ENCODE measurements around the gene STPG1. TPM values are rescaled to one million over a fixed set of nuclear protein-coding genes. Genes with fewer than 3 reads are reported as not detected.

Gene STPG1
- total and polyA plus RNA-seq, 2 of the 13 experiments (the other 11 are each of a cell fraction or from before 2014, with no cell fraction given): 3.4 to 4.3 TPM

Other genes with a start within 250 kb of the STPG1 start
- gene IFNLR1, start 226.5 kb downstream of the STPG1 start, total RNA-seq (2016; rRNA removed; fragmentation: Illumina TruSeq; extraction: Trizol): 5.7 and 8.5 TPM in 2 replicates
- 3.8 and 6.5 TPM in 2 replicates for gene IFNLR1, start 226.5 kb downstream of the STPG1 start, polyA plus RNA-seq (2011; rRNA removed)
- gene GRHL3, start 94.4 kb downstream of the STPG1 start, total RNA-seq (2016; rRNA removed; fragmentation: Illumina TruSeq; extraction: Trizol): not detected in 2 replicates
- not detected in 2 replicates for gene GRHL3, start 94.4 kb downstream of the STPG1 start, polyA plus RNA-seq (2011; rRNA removed)
- 5.6 and 5.8 TPM in 2 replicates for gene NIPAL3, start 2.0 kb upstream of the STPG1 start, total RNA-seq (2016; rRNA removed; fragmentation: Illumina TruSeq; extraction: Trizol)
- 8.5 and 8.6 TPM in 2 replicates for gene NIPAL3, start 2.0 kb upstream of the STPG1 start, polyA plus RNA-seq (2011; rRNA removed)
- gene RCAN3, start 89.1 kb upstream of the STPG1 start, total RNA-seq (2016; rRNA removed; fragmentation: Illumina TruSeq; extraction: Trizol): 13.3 and 13.6 TPM in 2 replicates
- gene RCAN3, start 89.1 kb upstream of the STPG1 start, polyA plus RNA-seq (2011; rRNA removed): 10.9 and 12.2 TPM in 2 replicates
- 2.7 and 2.9 TPM in 2 replicates for gene NCMAP, start 142.3 kb upstream of the STPG1 start, total RNA-seq (2016; rRNA removed; fragmentation: Illumina TruSeq; extraction: Trizol)
- gene NCMAP, start 142.3 kb upstream of the STPG1 start, polyA plus RNA-seq (2011; rRNA removed): 20.0 and 22.0 TPM in 2 replicates
- 31.6 and 33.7 TPM in 2 replicates for gene SRRM1, start 229.5 kb upstream of the STPG1 start, total RNA-seq (2016; rRNA removed; fragmentation: Illumina TruSeq; extraction: Trizol)
- gene SRRM1, start 229.5 kb upstream of the STPG1 start, polyA plus RNA-seq (2011; rRNA removed): 44.5 and 46.8 TPM in 2 replicates

Data from HepG2 (cell line).